IPS DF 19.7 (cell line): Measurements from ENCODE around the gene FOCAD.

ENCODE experiments used
- DNase-seq: peaks from one replicate; pipeline ENCODE4 v3.0.0-alpha.2; 2013; ENCODE audit warnings: low read depth, low spot score

The FOCAD gene

DNA sequence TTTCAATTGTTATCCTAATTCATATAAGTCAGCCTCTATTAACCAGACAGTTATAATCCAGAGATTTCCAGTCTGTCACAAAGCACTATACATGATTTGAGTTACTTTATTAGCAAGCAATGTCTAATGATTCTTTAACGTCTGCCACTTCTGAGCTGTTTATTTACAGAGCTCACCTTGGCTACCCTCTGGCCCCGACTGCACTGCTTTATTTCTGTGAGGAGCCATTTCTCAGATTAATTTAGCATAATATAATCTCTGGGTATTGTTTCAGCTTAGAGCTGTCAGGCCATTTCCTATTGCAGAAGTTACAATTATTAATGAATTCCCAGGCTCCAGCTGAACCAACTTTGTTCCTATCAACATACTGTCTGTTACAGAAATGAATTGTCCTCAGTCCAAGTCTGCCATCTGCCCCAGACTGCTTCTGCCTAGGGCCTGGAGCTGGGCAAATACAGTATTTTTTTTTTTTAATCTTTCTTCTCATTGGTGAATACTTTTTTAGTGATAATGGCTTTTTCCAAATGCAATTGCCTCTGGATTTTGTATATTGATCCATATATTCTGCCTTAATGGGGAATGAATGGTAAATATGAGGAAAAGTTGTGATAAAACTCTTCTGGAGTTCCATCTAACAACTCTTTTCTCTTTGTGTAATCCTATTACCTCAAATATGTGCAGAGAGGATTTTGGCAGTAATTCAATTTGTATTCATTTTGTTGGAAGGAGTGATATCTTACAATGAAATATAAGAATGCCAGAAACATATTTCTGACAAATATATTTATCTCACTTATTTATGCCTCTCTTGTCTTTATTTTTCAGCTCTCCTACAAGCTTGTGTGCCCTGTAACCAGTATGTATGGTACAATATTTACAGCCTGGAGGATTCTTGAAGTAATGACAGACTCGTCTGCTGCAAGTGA is 104.7 kb downstream of the FOCAD start:
- DNase-seq: no peak

GRCh38 chr9:20790721-20791120 is 106.7 kb downstream of the FOCAD start:
- no peak for DNase-seq

GRCh38 chr9:20791682-20792081 is 107.6 kb downstream of the FOCAD start:
- DNase-seq: no peak

GRCh38 chr9:20804489-20805250 is 120.6 kb downstream of the FOCAD start:
- DNase-seq: no peak

- no peak for DNase-seq
These were observed 121.7 kb downstream of the FOCAD start for GRCh38 chr9:20805766-20806165.

DNA sequence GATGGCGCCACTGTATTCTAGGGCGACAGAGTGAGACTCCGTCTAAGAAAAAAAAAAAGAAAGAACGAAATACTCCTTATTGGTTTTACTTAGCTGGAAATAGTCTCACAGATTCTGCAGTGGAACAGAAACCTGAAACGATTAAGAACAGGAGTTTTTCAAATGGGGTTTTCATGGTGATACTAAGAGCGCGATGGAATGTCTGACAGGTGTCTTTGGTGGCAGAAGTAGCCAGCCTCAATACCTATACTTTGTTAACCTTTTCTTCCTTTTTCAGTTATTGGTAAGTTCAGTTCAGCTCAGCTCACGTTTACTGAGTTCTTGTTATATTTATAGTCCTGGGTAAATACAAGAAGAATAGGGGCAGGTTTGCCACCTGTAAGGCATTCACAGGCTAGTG is 123.9 kb downstream of the FOCAD start:
- DNase-seq: no peak

DNA sequence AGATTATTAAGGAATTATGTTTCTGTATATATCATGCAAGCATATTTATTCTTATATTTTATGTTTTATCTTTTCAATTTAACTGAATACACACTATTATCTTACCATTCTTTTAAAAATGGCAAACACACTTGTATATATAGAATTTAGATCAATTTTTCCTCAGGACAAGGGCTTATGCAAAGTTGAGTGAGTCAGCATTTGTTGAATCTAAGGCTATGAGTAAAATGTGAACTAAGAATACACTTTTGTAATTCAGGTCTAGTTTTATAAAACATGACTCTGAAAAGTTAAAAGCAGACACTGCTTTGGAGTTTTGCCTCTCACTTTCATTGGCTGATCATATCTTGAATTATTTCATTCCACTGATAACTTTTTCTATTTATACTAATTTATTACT is 127.8 kb downstream of the FOCAD start:
- no peak for DNase-seq

DNA sequence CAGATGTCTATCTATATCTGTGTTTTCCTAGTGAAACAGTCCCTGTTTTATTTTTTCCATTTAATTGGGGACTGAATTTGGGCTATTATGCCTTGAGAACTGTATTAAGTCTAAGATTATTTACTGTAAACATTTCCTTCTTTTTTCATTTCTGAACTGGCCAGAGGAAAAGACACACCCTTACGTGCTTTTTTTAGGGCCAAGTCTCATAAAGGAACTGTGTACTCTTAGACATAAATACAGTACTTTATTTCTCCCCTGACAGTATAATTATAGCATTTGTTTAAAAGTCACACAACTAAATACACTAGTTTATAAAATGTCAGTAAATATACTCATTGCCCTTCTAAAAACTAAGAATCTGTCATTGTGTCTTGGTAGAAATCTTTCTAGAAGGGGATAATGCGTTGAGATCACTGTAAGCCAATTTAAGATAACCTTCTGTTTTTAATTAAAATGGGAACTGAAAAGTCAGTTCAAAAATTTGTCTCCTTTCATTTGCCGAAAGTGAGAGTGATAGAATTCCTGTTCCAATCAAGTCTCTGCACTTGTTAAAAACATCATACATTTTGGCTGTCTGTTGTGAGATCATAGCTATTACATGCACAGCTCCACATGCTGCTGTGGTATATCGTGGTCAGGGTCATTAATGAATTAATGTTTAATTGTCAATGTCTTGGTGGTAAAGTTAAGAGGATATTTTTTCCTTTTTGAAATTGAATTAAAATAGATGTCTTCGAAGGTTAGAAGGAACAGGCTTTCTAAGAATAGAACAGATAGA is 132.1 kb downstream of the FOCAD start:
- no peak for DNase-seq

GRCh38 chr9:20823051-20823450 is 139.0 kb downstream of the FOCAD start:
- DNase-seq: no peak

GRCh38 chr9:20831028-20831427 is 147.0 kb downstream of the FOCAD start:
- DNase-seq: no peak

GRCh38 chr9:20832775-20833174 is 148.7 kb downstream of the FOCAD start:
- DNase-seq: no peak

DNA sequence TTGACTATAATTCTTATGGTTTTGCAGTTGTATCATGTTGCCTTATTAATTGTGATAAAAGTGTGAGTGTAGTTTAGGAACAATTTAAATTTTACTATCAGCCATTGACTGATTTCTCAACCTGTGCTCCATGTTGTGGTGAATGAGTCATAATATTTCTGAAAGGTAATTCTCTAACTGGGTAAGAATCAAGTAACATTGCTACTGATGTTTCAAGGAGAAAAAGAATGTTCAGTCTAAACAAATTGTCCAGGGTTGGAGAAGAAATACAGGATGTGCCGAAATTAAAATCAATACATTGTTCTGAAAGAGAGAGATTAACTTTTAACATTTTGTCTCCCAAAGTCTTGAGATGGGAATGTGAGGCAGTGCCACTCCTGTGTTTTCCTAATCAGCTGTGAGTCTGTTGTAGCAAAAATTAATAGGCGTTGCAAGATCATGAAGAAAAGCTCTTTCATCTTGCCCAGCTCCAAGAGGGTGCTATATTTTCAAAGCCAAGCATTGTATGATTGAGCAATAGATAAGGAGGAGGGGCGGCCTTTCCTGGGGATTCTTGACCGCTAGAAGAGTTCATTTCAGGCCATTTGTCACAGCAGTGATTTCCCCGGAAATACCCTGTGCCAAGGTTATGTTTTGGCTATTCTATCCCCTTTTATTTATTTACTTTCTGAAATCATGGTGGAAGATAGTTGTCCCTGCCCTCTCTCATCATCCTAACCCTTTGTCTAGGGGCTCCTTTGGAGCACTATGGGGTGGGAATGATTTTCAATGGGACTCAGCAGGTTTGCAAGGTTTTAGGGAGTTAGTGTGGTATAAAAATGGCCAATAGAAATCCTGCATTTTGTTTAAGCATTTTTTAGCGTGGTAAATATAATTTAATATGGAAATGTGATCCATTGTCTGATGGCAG is 151.6 kb downstream of the FOCAD start:
- no peak for DNase-seq

- no peak for DNase-seq
These were observed 153.1 kb downstream of the FOCAD start for GRCh38 chr9:20837166-20837565.

DNA sequence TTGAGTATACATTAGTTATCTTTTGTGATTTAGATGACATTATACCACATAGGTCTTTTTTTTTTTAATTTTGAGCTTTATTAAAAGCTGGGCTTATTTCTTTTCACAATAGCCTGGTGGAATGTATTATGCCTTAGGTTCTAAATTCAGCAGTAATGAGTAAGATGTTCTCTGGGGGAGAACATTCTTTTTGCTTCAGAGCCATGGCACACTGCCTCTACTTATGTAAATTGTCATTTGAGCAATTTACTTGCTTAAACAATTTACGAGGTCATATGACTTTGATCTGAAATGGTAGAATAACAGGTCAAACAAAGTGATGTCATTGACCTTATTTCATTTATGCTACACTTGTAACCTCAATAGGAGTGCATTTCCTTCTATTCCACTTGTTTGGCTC is 154.2 kb downstream of the FOCAD start:
- no peak for DNase-seq

DNA sequence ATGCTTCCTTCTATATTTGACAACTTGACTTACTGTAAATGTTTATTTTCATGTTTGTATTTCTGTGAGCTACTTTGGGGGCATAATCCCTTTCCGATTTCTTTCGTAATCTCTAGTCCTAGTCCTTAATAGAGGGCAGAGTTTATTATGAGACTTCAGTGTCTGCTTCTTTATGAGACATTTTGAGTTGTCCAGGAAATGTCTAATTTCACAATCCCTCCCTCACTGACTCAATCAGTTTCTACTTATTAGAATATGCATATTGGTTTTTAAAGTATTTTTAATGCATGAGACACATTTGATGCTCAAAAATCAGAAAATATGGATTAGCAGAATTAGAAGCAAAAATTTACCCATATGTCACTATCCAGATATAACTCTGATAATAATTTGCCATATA is 160.9 kb downstream of the FOCAD start:
- DNase-seq: no peak

DNA sequence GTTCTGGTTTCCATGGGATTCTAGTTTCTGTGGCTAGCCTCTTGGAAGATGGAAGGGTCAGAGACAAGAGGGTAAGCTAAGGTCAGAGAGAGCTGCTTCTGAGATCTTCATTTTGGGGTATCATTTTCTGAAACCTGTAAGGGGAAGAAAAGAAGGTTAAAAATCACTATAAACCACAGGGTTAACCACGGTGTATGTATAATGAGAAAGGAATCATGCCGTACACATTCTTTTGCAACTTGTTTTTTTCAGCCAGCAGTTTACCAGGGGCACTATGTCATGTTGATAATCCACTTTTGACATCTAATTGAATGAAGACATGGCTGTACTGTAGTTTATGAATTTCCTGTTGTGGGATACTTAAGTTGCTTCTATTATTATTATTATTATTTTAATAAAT is 164.4 kb downstream of the FOCAD start:
- no peak for DNase-seq

DNA sequence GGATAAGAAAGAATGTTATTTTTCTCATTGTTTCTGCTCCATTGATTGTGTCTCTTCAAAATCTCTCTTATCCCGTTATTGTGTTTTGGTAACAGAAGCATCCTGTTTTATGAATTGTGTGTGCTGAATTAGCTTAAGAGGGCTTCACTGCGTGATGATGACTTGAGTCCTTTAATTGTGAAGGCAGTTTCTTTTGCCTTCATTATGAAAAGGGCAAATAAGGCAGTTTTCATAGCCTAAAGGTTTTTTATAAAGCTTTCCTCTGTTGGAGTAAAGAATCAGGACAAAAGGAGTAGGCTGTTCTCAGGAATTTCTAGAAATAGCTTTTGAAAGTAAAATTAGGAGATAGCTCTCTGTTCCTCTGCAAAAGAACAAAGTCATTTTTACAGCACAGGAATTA is 169.8 kb downstream of the FOCAD start:
- no peak for DNase-seq

- no peak for DNase-seq
These were observed 170.4 kb downstream of the FOCAD start for GRCh38 chr9:20854444-20854843.

DNA sequence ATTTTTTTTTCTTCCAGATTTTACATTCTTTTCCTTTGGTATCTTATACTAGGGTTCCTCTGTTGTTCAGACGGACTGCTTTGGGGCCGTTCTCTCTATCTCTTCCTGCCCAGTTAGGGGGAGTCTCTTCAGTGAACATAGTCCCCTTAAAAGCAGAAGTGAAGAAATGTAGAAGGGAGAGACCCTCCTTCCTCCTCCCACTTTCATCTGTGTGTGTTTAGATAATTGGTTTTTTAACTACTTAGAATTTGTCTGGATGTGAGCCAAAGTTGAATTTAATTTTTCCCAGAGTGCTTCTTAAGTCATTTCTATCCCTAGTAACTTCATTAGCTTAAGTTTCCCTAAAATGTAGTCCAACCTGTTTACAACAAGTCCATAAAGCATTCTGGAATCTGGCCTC is 179.9 kb downstream of the FOCAD start:
- no peak for DNase-seq

- no peak for DNase-seq
These were observed 181.3 kb downstream of the FOCAD start for GRCh38 chr9:20865347-20865746.

DNA sequence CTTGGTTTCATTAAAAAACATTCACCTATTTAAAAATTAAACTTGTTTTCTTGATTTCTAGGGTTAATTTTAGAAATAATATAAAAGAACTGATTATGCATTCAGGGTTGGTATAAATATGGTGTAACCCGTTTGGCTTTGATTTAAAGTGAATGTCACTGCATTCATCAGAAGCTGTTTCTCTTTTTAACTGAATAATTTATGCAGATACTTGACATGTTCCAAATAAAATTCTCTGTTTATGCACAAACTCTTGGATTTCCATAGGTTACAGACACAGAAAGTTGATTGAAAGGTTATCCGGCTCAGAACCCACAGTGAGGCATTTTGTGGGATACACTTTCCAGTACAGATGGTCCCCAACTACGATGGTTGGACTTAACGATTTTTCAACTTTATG is 186.1 kb downstream of the FOCAD start:
- no peak for DNase-seq
